SKM-1 treated with dmso at 0.1 percent for 144 hours (cell line): ENCODE data around the gene PRRX1.

Source experiments
- DNase-seq: peaks from one replicate; lab custom pipeline; 2025; ENCODE audit not compliant: unreplicated experiment; lab: John Stamatoyannopoulos, UW

Gene PRRX1

GRCh38 chr1:170664828-170665612 lies 1.1 kb downstream of the PRRX1 start:
- DNase-seq = no peak

DNA sequence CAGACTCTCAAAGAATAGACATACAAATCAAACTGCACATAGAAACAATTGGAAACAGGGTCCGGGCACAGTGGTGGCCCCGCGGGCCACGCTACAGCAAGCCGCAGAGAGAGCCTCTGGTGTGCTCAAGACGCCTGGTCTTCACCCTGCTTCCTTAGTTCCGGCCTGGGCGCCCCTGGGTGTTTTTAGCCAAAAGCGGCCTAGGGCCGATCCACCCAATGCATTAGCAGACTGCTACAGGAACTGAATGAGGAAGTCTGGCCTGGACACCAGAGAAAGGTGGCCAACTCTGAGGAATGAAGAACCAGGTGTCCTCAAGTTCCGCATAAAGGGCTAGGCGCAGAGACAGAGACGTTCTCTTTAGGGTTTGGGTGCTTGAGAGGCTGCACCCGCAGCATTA lies 1.7 kb downstream of the PRRX1 start:
- DNase-seq = no peak

- no peak for DNase-seq
These were observed 2.8 kb downstream of the PRRX1 start for GRCh38 chr1:170666541-170667254.

- no peak for DNase-seq
These were observed 4.5 kb downstream of the PRRX1 start for GRCh38 chr1:170668209-170669106.

GRCh38 chr1:170669107-170669445 lies 5.1 kb downstream of the PRRX1 start:
- no peak for DNase-seq

DNA sequence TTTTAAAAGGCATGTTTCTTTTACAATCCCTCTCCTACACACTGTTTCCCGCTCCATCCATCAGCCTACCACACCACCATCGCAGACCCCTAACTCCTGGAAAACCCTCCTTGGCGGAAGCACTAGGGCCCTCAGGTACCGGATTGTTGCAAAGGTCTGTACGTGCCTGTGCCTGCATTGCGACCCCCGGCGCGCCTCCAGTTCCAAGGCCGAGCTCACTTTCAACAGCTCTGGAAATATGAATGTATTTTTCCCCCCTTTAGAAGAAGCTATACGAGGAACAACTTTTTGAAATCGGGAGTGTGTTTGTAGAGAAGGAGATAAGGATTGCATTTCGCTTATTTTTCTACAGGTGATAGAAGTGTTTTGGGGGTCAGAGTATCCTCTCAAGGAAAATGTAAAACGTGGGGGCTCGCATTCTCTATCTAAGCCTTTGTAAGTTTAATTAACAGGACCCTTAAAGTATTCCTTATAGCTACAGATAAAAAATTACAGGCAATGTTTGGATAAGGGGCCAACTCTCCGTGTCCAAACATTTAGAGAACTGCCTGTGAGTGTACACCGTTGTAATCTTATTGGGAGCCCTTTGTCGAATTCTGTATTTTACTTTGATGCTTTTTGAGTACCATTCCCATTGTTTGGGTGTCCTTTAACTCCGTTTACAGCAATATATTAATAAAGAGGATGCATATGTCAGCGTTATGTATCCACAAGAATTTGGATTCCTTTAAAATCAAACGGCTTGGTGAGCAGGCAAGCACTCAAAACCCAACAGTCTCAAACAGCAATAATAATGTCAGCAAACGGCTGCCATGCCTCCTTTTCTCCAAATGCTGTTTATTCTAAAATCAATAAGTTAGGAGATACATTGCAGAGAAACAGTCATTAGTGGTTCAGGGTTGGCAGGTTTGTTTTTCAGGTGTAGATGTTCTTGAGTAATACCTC lies 5.9 kb downstream of the PRRX1 start:
- no peak for DNase-seq

DNA sequence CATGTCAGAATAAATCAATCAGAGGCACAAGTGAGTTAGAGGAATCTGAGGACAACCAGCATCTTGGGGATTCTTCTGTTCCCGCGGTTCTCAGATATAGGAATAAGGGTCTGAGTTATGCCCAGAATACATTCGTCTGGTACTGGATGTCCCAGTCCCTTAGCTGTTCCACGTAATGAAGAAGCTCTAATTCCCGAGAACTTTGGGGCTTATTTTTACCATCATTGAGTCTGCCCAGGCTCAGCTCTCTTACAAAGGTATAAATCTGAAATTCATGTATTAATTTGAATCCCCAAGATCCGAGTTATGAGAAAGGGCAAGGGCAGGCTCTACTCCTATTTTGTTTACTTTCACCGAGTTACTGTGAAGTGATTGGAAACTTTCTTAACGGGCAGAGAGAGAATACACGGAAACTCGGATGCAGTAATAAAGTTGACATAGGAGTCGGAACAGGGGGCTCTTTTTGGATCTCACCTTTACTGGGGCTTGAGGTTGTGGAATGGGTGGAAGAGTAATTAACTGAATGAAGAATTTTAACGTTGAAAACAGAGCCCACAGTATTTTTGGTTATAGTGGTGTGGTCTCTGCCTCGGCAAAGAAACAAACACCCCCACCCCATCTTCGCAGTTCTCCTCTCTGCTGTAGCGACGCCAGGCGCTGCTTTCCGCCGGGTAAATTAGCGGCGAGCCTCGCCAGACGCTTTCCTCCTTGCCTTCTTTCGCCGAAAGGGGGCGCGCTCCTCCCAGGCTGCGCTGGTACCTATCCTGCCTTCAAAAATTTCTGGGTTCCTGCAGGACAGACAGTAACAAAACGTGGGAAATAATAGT lies 7.1 kb downstream of the PRRX1 start:
- DNase-seq = no peak

GRCh38 chr1:170671629-170671963 lies 7.7 kb downstream of the PRRX1 start:
- DNase-seq = no peak

DNA sequence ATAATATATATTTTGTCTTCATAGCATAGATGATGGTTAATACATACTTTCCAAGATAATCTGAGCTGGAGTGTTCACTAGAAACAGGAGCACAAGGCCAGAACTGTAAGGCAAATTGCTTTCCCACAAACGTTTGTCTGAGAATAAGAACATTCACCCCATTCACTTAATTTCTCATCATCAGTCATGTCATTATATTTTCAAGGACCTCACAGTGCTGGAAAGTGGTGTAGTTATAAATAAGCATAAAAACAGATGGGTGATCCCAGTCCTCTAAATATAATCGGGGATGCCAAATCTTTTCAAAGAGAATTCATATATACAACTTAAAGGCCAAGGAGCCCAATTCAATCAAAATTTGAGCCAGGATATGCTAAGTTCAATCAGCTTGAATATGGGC lies 8.4 kb downstream of the PRRX1 start:
- DNase-seq = no peak

GRCh38 chr1:170674239-170674638 lies 10.3 kb downstream of the PRRX1 start:
- no peak for DNase-seq

- DNase-seq = no peak
These were observed 11.1 kb downstream of the PRRX1 start for GRCh38 chr1:170674986-170675385.

- no peak for DNase-seq
These were observed 11.9 kb downstream of the PRRX1 start for GRCh38 chr1:170675865-170676264.

DNA sequence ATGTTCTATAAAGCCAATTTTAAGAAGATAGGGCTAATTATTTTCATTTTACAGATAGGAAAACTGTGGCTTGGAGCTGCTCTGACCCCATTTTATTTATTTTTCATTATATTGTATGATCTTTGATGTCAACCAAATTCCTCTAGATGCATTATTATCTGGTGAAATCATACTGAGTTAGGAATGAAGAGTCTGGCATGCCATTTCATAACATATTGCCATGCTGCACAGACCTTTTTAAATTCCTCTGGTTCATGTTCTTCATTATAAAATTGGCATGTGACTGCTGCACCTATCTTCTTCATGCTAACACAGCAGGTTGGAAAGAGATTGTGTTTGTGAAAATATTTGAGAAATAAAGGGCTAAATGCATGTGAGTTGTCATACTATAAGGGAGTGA lies 12.7 kb downstream of the PRRX1 start:
- no peak for DNase-seq

GRCh38 chr1:170678027-170678600 lies 14.2 kb downstream of the PRRX1 start:
- no peak for DNase-seq

DNA sequence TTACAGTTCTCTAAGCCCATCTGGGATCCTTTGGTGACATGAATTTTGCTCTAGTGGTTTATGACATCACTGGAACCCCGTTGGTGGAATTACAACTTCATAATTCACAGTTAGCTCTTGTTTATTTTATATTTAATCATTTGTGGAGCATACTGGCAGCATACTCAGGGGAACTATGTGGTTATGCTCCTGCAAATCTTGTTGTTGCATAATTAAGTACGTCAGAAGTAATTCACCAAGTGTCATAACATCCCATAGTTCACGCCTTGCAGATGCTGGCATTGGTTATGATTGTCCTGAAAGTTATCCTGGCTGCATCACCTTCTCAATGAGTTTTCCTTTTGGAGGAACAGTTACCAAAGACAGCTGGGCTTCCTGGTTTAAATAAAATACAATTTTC lies 16.5 kb downstream of the PRRX1 start:
- no peak for DNase-seq

GRCh38 chr1:170682169-170682568 lies 18.2 kb downstream of the PRRX1 start:
- DNase-seq = no peak

- DNase-seq = no peak
These were observed 18.9 kb downstream of the PRRX1 start for GRCh38 chr1:170682809-170683208.

DNA sequence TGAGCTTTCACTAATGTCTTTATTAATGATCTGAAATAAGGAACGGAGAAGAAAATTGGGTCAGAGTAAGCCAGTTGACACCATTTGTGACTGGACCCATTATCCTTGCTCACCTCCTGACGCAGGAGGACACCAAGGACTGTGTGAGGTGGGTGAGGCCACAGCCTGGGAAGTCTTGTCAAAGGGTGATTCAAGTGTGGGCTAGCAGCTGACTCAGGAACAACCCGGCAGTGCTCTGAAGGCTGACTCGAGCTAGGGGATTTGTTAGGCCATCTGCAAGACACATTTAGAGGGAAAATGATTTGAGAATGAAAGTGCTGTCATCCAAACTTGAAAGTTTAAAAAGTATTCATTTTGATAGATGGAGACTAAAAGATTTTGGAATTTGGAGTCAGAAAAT lies 21.2 kb downstream of the PRRX1 start:
- DNase-seq = no peak

DNA sequence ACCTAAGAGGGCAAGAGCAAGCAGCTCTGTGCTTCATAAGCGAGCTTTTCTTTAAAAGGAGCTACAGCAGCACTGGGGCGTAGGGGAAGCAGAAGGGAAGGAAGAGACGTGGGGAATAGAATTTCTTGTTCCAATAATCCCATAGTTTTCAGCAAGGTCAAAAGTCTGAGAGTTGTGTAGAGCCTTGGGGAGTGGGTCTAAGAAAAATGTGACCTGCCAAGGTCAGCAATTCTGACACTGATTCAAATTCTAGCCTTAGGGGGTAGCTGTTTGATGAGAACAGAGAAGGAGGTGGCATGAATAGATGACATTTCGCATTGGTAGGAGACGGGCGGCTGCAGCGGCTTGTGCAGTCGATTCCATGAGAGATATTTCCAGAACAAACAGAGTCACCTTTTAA lies 22.4 kb downstream of the PRRX1 start:
- no peak for DNase-seq

DNA sequence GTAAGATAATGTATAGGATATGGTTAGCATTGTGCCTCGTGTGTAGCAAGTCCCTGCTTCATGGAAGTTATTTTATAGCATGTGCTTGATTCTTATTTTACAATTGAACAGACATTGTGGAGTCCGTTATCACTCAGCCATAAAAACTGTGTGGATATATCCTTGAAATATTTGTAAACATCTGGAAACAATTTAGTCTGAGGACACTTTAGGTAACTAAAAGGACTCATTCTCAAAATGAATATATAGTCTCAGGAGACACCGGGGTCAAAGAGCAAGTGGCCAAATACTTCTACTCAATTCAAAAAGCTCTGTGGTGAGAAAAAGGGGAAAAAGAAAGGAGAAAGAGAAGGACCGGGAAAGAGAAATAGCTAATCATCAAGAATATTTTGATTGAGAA lies 23.7 kb downstream of the PRRX1 start:
- DNase-seq = no peak
